GM18508 (cell line): ENCODE data around the gene TBKBP1.

Source experiments
- ATAC-seq: cut with Tn5 transposase; IDR thresholded peaks from one replicate; pipeline ENCODE4 v1.9.1; 2021; ENCODE audit warnings: moderate number of reproducible peaks; ENCODE audit not compliant: insufficient read depth, unreplicated experiment

Gene TBKBP1

DNA sequence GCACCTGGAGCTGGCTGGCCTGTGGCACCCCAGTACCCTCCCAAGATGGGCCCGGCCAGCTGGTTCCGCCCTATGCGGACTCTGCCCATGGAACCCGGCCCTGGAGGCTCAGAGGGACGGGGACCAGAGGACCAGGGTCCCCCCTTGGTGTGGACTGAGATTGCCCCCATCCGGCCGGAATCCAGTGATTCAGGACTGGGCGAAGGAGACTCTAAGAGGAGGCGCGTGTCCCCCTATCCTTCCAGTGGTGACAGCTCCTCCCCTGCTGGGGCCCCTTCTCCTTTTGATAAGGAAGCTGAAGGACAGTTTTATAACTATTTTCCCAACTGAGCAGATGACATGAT is 51.0 kb downstream of the TBKBP1 start:
- ATAC-seq, result no peak

DNA sequence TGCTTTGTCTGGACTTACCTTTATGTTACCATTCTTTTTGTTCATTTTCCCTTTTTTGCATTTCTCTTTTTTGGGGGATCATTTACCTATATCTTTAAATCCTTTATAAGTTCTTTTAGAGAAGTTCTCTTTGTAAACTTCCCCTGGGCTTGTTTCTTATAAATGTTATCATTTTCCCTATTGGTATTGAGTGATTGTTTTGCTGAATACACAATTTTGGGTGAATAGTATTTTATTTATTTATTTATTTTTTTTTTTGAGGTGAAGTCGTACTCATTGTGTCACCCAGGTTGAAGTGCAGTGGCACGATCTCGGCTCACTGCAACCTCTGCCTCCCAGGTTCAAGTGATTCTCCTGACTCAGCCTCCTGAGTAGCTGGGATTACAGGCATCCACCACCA is 57.5 kb downstream of the TBKBP1 start:
- ATAC-seq, result no peak

DNA sequence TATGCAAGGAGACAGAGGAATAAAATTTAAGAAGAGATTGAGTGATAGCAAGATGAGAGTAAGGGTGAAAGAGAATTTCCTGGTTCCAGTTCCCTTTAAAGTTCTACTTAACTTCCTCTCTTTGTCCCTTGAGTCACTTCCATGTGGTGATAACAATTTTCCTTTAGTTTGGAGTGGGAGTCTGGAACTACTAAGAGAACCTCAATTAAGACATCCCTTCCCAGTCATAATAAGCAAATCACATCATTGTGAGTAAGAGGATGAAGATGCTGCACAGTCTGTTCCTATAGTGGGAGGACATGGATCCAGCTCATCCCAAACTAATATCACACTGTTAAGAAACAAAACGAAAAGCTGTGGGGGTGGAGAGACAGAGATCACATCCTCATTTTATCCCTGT is 63.4 kb downstream of the TBKBP1 start:
- no peak for ATAC-seq

DNA sequence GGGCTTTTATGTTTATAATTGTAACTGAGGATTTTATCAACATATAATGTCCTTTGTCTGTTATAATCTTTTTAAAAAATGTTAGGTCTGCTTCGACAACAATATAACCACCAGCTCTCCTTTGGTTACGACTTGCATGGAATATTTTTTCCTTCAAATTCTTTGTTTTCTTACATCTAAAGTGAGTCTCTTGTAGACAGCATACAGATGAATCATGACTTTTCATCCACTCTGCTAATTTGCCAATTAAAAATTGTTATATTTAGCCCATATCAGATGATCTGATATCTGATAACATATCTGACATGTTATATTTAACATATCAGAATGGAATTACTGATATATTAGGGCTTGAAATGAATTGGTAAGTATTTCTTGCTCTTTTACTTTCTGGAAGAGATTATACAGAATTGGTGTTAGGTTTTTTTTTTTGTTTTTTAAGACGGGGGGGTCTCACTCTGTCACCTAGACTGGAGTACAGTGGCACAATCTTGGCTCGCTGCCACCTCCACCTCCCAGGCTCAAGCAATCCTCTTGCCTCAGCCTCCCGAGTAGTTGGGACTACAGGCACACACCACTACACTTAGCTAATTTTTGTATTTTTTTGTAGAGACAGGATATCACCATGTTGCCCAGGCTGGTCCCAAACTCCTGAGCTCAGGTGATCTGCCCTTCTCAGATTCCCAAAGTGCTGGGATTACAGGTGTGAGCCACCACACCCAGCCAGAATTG is 66.6 kb downstream of the TBKBP1 start:
- ATAC-seq, result no peak
